Measurements from ENCODE around the gene PRPF40A.
A peak's percentile ranks its signal among the peaks of the same experiment; 100 is the strongest.

PRPF40A gene

GRCh38 chr2:152637251-152637650, 80.0 kb downstream of the PRPF40A start:
- in situ Hi-C loops (cut with MboI; ENCODE audit: low pct_unique_long_range_greater_than_20kb, low sequenced_read_pairs, unreplicated experiment), result loop anchor here (5.0 to 10.0 kb wide), 2 partner anchors 452 to 605 kb away; no protein-coding TSS in a partner anchor
- no peak for DNase-seq (ENCODE audit: low spot score)
- no peak for TF ChIP-seq CTCF (IDR thresholded peaks at IDR 0.05; ENCODE audit: extremely low read depth, insufficient read depth, missing control alignments)

GRCh38 chr2:152635635-152636298, 81.5 kb downstream of the PRPF40A start:
- peak; percentile 78 for TF ChIP-seq CTCF (IDR thresholded peaks at IDR 0.05; ENCODE audit: extremely low read depth, insufficient read depth, missing control alignments)
- DNase-seq (ENCODE audit: low spot score), result peak; percentile 45
- in situ Hi-C loops (cut with MboI; ENCODE audit: low pct_unique_long_range_greater_than_20kb, low sequenced_read_pairs, unreplicated experiment), result loop anchor here (5.0 to 10.0 kb wide), 2 partner anchors 451 to 603 kb away; no protein-coding TSS in a partner anchor

GRCh38 chr2:152632736-152633135, 84.5 kb downstream of the PRPF40A start:
- no peak for DNase-seq (ENCODE audit: low spot score)
- TF ChIP-seq CTCF (IDR thresholded peaks at IDR 0.05; ENCODE audit: extremely low read depth, insufficient read depth, missing control alignments), result no peak
- in situ Hi-C loops (cut with MboI; ENCODE audit: low pct_unique_long_range_greater_than_20kb, low sequenced_read_pairs, unreplicated experiment), result loop anchor here (10.0 kb wide), 1 partner anchor 448 kb away; no protein-coding TSS in a partner anchor

- no peak for TF ChIP-seq CTCF (IDR thresholded peaks at IDR 0.05; ENCODE audit: extremely low read depth, insufficient read depth, missing control alignments)
- DNase-seq (ENCODE audit: low spot score), result no peak
- in situ Hi-C loops (cut with MboI; ENCODE audit: low pct_unique_long_range_greater_than_20kb, low sequenced_read_pairs, unreplicated experiment), result loop anchor here (10.0 kb wide), 1 partner anchor 446 kb away; no protein-coding TSS in a partner anchor
These were observed 86.8 kb downstream of the PRPF40A start for GRCh38 chr2:152630466-152630865.

- no peak for DNase-seq (ENCODE audit: low spot score)
- in situ Hi-C loops (cut with MboI; ENCODE audit: low pct_unique_long_range_greater_than_20kb, low sequenced_read_pairs, unreplicated experiment), result no loop called here
- TF ChIP-seq CTCF (IDR thresholded peaks at IDR 0.05; ENCODE audit: extremely low read depth, insufficient read depth, missing control alignments), result no peak
These were observed 88.1 kb downstream of the PRPF40A start for GRCh38 chr2:152629202-152629601.

- in situ Hi-C loops (cut with MboI; ENCODE audit: low pct_unique_long_range_greater_than_20kb, low sequenced_read_pairs, unreplicated experiment), result no loop called here
- TF ChIP-seq CTCF (IDR thresholded peaks at IDR 0.05; ENCODE audit: extremely low read depth, insufficient read depth, missing control alignments), result peak; percentile 70
- peak; percentile 46 for DNase-seq (ENCODE audit: low spot score)
These were observed 89.8 kb downstream of the PRPF40A start for GRCh38 chr2:152627351-152627957.
